ENCODE results near the gene HES5. TPM values are rescaled to one million over a fixed set of nuclear protein-coding genes. Genes with fewer than 3 reads are reported as not detected.
"Not testable (repeated sequence)": the region's sequence is repeated elsewhere in the genome, so short reads cannot be mapped to it uniquely, and the experiment has no call there.

The HES5 gene
- total RNA-seq, 1 donor from 2014 or later: not detected

DNA sequence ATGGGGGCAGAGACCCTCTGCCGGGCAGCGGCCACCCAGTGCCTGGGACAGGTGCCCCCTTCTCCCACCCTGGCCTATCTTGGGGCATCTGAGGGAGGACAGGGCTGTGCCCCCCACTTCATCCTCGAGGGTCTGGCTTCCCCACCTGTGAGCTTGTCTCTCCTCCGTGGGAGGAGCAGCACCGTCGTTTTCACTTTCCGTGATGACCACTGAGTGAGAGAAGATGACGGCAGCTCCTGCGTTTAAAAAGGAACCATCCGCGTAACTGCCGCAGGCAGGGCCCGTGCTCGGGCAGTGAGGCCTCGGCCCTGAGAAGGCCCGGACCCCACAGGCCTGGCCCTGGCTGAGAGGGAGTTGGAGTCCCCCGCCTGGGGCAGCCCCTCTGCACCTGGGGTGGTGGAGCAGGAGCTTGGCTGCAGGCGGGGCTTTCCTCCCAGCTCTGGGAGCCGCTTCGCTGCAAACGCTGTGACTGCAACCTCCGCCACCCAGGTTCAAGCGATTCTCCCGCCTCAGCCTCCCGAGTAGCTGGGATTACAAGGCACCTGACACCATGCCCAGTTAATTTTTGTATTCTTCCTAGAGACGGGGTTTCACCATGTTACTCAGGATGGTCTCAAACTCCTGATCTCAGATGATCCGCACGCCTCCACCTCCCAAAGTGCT lies 19.4 kb upstream of the HES5 start:
- intact Hi-C loops (cut with micrococcal nuclease): loop anchor here (10.0 kb wide), 2 partner anchors 95 to 1145 kb away; partner anchors contain the start of gene MRPL20
- H3K27me3 Mint-ChIP-seq (ENCODE audit: low read depth); H3K9me3 Mint-ChIP-seq; DNase-seq (ENCODE audit: low spot score): not testable (repeated sequence)
- peak overlapping the region; percentile 95 for H3K27ac Mint-ChIP-seq
- H3K4me3 Mint-ChIP-seq (ENCODE audit: low read depth): peak overlapping the region; percentile 37
- peaks cover 11% of the 10 kb centered on the region for H3K36me3 Mint-ChIP-seq (ENCODE audit: low read depth)
- peaks cover 22% of the 10 kb centered on the region for H3K4me1 Mint-ChIP-seq (ENCODE audit: low read depth)

DNA sequence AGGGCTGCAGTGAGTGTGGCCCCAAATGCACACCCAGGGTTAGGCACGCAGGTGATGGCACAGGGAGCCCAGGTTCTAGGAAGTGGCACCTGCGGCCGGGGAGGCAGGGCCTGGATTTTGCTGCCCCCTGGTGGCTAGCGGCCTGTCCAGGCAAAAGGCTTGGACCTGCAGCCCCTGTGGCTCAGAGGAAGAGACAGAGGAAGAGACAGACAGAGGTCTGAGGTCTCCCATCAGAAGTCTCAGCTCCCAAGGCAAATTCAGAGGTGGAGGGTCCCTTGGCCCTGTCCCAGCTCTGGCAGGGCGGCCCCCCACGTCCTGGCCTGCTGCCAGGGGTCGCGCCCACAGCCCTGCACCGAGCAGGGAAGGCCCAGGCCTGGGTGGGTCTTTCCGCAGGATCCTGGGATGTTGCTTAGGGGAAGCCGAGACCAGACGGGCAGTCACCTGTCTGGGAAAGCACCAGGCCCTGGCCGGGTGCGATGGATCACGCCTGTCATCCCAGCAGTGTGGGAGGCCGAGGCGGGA lies 18.1 kb upstream of the HES5 start:
- intact Hi-C loops (cut with micrococcal nuclease): loop anchor here (1.0 to 10.0 kb wide), 3 partner anchors 8 to 97 kb away; partner anchors contain the start of gene TNFRSF14
- Mint-ChIP-seq H3K27ac (peak overlapping the region; percentile 95), H3K4me1 (ENCODE audit: low read depth) (peaks cover 15% of the 10 kb centered on the region), H3K9me3 (no peaks in the 10 kb centered on the region), H3K27me3 (ENCODE audit: low read depth) (no peaks in the 10 kb centered on the region), H3K36me3 (ENCODE audit: low read depth) (peaks cover 10% of the 10 kb centered on the region), H3K4me3 (ENCODE audit: low read depth) (peak overlapping the region; percentile 85)
- DNase-seq (ENCODE audit: low spot score): peak; percentile 73

DNA sequence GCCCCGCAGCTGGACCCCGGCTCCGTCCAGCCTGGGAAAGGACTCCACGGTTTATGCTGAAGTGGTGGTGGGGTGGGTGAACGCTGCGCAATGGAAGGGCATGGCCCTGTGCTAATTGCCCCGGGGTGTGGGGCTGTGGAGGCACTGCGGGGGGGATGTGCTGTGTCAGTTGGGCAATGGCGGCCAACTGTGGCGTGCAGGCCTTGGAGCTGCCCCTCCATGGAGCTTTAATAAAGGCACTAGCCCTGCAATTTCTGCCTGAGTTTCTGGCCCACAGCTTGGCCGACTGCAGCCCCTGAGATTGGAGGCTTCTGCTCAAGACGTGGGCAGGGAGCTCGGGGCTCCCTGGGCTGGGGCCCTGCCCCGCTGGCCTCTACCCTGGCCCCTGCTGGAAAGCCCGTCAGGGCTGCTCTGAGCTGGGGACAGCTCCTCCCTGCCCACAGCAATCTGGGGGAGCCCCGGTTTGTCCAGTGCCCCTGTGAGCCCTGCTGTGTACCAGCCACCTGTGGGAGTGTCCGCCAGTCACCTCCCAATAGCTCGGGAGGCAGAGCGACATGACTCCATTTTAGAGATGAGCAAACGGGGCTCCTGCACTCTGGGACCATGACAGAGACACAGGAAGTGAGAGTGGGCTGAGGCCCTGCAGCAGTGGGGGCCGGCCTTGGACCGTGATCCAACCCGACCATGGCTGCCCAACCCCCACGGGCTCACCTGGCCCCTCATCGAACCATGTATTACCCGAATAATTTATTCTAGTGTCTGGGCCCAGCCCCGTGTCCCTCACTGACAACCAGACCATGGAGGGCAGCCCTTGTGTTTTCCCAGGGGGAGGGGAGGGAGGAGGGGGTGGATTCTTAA lies 17.4 kb upstream of the HES5 start:
- Mint-ChIP-seq H3K36me3 (ENCODE audit: low read depth) (peaks cover 10% of the 10 kb centered on the region), H3K27me3 (ENCODE audit: low read depth) (no peaks in the 10 kb centered on the region)
- intact Hi-C loops (cut with micrococcal nuclease): loop anchor here (1.0 to 10.0 kb wide), 5 partner anchors 9 to 133 kb away; partner anchors contain the start of genes PANK4 and TNFRSF14

DNA sequence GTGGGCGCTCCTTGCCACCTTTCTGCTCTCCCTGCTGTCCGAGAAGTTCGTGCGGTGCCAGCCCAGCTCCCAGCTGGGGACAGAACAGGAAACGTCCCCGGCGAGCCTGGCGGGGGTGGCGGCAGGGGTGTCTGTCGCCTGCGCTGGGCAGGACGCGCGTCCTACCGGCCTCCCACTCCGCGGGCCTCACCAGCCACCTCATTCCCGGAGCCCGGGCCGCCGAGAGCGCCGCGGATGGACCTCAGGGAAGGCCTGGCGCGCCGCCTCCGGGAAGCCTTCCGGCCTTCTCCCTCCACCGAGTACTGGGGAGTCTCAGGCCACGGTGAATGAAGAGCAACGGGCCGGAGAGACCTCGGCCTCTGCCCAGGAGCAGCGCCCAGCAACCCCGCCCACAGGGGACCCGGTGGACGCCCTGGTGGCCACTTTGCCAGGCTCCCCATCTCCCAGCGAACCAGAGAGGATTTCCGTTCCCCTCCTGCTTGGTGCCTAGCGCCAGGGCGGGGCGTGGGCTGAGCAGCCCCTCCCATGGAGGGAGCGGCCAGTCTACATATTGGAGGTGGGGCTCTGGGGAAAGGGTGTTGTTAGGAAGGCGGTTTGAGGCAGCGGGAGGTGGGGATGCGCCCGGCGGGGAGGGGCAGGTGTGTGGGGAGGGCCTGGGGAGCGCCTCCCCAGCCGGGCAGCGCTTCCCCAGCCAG lies 16.6 kb upstream of the HES5 start:
- Mint-ChIP-seq H3K4me1 (ENCODE audit: low read depth) (peaks cover 15% of the 10 kb centered on the region), H3K36me3 (ENCODE audit: low read depth) (peaks cover 10% of the 10 kb centered on the region), H3K27me3 (ENCODE audit: low read depth) (peaks cover 3% of the 10 kb centered on the region), H3K4me3 (ENCODE audit: low read depth) (peak overlapping the region; percentile 85), H3K27ac (peak overlapping the region; percentile 95), H3K9me3 (no peaks in the 10 kb centered on the region)
- intact Hi-C loops (cut with micrococcal nuclease): loop anchor here (1.0 to 10.0 kb wide), 3 partner anchors 20 to 132 kb away; partner anchors contain the start of gene PANK4
- peak; percentile 88 for DNase-seq (ENCODE audit: low spot score)

More for the DNA sequence above, 17.4 kb upstream of the HES5 start:
- peak overlapping the region; percentile 95 for H3K27ac Mint-ChIP-seq
- no peaks in the 10 kb centered on the region for H3K9me3 Mint-ChIP-seq
- H3K4me1 Mint-ChIP-seq (ENCODE audit: low read depth): peaks cover 15% of the 10 kb centered on the region
- peak; percentile 46 for DNase-seq (ENCODE audit: low spot score)
- H3K4me3 Mint-ChIP-seq (ENCODE audit: low read depth): peak overlapping the region; percentile 85

DNA sequence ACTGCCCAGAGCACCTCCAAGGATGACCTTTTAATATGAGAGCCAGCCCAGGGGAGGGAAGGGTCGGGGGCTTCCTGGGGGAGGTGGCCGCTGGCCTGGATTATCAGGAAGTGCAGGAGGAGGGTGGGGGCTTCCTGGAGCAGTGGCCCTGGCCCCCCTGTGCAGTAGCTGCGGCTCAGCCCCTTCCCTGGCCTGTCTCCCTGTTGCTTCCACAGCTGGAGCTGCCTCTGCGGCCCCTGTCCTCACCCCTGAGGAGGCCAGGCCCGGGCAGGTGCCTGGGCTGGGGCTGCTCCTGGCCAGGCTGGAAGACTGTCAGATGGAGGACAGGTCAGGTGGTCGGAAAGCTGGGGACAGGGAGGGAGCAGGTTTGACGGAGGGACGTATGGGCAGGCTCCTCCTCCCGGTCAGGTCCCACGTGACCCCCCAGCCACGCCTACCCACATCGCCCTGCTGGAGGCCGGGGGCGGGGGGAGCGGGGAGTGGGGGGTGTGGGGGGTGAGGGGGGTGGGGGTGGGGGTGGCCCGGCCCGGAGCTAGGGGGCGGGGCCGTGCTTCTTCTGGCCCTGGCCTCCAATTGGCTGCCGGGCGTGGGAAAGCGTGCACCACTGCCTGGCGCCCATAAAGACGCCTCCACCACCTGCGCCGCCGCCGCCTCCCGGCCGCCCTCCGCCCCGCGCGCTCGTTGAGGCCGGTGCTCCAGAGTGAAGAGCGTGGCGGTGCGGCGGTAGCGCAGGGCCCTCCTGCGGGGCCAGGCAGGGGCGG lies 15.9 kb upstream of the HES5 start:
- Mint-ChIP-seq H3K36me3 (ENCODE audit: low read depth) (peaks cover 5% of the 10 kb centered on the region), H3K27me3 (ENCODE audit: low read depth) (peaks cover 7% of the 10 kb centered on the region), H3K9me3 (no peaks in the 10 kb centered on the region), H3K4me3 (ENCODE audit: low read depth) (peak overlapping the region; percentile 85), H3K27ac (no peak overlapping the region), H3K4me1 (ENCODE audit: low read depth) (peaks cover 15% of the 10 kb centered on the region)
- intact Hi-C loops (cut with micrococcal nuclease): loop anchor here (10.0 kb wide), 1 partner anchor 99 kb away; no protein-coding TSS in a partner anchor
- DNase-seq (ENCODE audit: low spot score): peak; percentile 86

DNA sequence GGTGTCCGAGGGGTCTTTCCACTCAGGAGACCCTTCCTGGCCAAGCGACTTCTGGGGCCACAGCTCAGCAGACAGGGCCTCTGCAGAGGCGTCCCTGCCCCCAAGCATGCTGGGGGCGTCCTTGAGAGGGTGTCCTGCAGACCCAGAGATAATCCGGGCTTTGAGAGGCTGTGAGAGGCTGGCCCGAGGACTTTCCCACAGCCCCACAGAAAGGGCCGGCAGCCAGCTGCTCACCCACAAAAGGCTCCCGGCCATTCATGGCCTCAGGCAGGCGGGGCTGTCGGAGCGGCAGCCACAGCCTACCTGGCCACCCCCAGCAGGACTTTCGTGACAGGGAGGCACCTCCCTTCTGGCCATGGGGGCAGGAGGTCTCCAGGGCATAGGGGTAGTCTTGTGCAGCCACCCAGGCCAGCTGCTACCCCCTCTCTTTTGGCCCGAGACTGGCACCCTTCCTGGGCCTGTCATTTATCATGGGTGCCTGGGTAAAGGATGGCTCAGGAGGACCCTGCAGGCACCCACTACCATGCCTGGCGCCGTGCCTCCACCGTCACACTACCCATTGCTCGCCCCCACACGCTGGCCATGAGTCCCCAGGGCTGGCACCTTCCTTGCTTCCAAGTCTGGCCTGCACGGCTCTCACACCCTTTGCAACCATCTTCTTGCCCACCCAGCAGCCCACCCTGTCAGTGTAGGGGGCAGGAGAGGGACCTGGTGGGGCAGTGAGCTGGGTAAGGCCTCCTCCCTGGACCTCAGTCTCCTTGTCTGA lies 15.0 kb upstream of the HES5 start:
- no peaks in the 10 kb centered on the region for H3K9me3 Mint-ChIP-seq
- DNase-seq (ENCODE audit: low spot score): no peak
- peaks cover 13% of the 10 kb centered on the region for H3K4me1 Mint-ChIP-seq (ENCODE audit: low read depth)
- intact Hi-C loops (cut with micrococcal nuclease): loop anchor here (10.0 kb wide), 1 partner anchor 100 kb away; no protein-coding TSS in a partner anchor
- H3K4me3 Mint-ChIP-seq (ENCODE audit: low read depth): no peak overlapping the region
- H3K27me3 Mint-ChIP-seq (ENCODE audit: low read depth): peaks cover 7% of the 10 kb centered on the region
- no peak overlapping the region for H3K27ac Mint-ChIP-seq
- peaks cover 3% of the 10 kb centered on the region for H3K36me3 Mint-ChIP-seq (ENCODE audit: low read depth)

DNA sequence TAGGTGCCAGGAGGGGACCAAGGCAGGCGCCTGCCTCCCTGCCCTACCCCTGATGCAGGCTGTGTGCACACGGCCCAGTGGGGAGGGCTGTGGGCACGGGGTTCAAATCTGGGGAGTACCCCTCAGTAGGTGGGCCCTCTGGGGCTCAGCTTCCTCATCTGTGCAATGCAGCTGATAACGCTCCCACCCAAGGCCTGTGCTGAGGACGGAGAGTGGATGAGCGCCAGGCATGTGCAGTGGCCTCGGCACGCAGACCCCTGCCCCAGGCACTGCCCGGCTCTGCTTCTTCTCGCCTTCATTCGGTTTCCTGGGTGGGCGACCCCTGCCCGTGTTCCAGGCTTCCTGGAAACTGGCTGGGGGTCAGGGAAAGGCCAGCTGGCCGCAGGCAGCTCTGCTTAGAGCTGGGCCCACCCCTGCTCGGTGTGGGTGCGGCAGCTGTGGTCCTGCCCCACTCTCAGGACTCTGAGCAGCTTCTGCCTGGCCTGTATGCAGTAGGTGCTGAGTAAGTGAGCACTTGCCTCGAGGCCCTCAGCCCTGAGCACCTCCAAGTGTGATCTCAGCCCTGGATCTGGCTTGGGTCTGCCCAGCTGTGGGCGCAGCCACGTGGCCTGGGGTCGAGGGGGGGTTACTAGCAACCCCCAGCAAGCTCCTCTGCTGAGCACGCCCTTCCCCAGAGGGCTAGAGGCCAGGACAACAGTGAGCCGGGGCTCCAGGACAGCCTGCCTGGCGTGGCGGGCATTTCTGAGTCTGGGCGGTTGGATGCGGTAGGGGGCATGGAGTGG lies 14.2 kb upstream of the HES5 start:
- H3K4me1 Mint-ChIP-seq (ENCODE audit: low read depth): peaks cover 11% of the 10 kb centered on the region
- DNase-seq (ENCODE audit: low spot score): no peak
- H3K4me3 Mint-ChIP-seq (ENCODE audit: low read depth): no peak overlapping the region
- no peaks in the 10 kb centered on the region for H3K9me3 Mint-ChIP-seq
- peaks cover 7% of the 10 kb centered on the region for H3K27me3 Mint-ChIP-seq (ENCODE audit: low read depth)
- H3K27ac Mint-ChIP-seq: no peak overlapping the region
- intact Hi-C loops (cut with micrococcal nuclease): loop anchor here (10.0 kb wide), 1 partner anchor 101 kb away; no protein-coding TSS in a partner anchor
- no peaks in the 10 kb centered on the region for H3K36me3 Mint-ChIP-seq (ENCODE audit: low read depth)

DNA sequence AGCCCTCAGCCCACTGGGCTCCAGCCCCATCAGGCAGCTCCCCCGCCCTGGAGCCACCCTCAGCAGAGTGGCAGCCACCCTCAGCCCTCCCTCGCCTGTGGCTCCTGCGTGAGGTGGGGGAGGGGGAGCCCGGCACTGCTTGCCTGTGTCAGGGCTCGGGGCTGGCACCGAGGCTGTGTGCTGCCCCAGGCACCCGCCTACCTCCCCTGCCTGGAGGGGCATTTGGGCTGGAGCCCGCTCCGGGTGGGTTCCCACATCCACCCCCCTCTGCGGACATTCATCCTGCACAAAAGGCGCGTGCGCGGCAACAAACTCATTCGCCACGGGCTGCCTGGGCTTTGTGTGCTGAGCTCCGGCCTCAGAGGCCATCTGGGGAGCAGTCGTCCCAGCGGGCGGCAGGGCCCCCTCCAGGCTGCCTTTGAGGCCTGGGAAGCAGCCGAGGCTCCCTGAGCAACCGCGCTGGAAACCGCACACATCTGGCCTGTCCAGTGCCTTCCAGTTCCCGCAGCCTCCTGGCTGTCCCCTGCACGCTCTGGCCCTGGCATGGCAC lies 13.6 kb upstream of the HES5 start:
- Mint-ChIP-seq H3K9me3 (no peaks in the 10 kb centered on the region), H3K27ac (no peak overlapping the region), H3K4me3 (ENCODE audit: low read depth) (no peak overlapping the region), H3K27me3 (ENCODE audit: low read depth) (peaks cover 9% of the 10 kb centered on the region), H3K4me1 (ENCODE audit: low read depth) (peaks cover 7% of the 10 kb centered on the region), H3K36me3 (ENCODE audit: low read depth) (no peaks in the 10 kb centered on the region)
- intact Hi-C loops (cut with micrococcal nuclease): loop anchor here (10.0 kb wide), 1 partner anchor 101 kb away; no protein-coding TSS in a partner anchor
- DNase-seq (ENCODE audit: low spot score): no peak

DNA sequence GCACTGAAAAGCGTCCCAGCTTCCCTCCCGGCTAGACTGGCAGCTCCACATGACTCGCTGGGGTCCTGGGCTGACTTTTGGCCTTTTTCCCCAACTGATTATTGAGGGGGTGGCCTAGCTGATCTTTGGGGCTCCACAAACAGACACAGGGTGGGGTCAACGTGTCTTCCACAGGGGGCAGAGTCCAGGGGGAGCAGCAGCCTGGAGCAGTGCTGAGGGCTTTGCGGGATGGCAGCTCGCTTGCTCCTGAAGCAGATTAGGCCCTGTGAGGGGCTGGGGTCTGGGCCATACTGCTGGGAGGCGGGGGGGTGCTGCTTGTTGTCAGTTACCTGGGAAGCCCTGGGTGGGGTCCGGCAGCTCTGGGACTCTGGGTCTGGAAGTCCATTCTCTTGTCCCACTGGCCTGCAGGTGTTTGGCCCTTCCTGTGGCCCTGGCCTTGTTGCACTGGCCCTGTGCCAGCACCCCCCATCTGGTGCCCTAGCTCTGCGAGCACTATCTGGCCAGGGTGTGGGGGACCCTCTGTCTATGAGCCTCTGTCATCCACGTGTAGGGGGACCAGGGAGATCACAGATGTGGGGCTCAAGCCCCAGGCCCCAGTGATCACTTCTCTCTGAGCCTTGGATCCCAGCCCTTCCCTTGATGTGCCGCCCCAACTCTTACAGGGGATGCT lies 12.3 kb upstream of the HES5 start:
- no peaks in the 10 kb centered on the region for H3K9me3 Mint-ChIP-seq
- no peak overlapping the region for H3K27ac Mint-ChIP-seq
- H3K4me1 Mint-ChIP-seq (ENCODE audit: low read depth): no peaks in the 10 kb centered on the region
- H3K36me3 Mint-ChIP-seq (ENCODE audit: low read depth): no peaks in the 10 kb centered on the region
- peaks cover 9% of the 10 kb centered on the region for H3K27me3 Mint-ChIP-seq (ENCODE audit: low read depth)
- intact Hi-C loops (cut with micrococcal nuclease): loop anchor here (10.0 kb wide), 1 partner anchor 102 kb away; no protein-coding TSS in a partner anchor
- no peak overlapping the region for H3K4me3 Mint-ChIP-seq (ENCODE audit: low read depth)
- no peak for DNase-seq (ENCODE audit: low spot score)

DNA sequence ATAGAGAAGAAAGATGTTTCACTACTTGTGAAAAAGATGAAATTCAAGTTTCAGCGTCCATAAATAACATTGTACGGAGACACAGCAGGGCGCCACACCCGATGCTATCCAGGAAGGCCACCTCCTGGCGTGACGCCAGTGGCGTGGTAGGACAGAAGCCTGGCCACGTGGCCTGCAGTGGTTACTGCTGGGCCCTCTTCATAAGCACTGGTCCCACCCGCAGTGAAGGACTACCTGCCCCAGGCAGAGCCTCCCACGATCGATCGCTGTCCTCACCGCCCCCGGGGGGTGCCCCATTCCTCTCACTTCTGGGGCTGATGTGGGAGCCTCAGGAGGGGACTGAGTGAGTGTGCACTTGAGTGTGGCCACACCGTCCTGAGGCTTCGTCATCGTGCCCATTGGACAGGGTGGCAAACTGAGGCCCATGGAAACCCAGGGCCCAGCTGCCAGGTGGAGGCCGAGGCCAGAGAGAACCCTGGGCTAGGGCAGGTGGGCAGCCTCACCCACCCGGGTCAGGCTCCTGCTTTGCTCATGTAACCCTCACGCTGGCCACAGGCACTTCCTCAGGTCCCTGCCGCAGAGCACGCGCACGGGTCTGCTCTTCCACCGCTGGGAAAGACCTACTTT lies 11.7 kb upstream of the HES5 start:
- Mint-ChIP-seq H3K27me3 (ENCODE audit: low read depth) (peaks cover 9% of the 10 kb centered on the region), H3K27ac (no peak overlapping the region), H3K36me3 (ENCODE audit: low read depth) (no peaks in the 10 kb centered on the region), H3K4me3 (ENCODE audit: low read depth) (no peak overlapping the region), H3K9me3 (no peaks in the 10 kb centered on the region), H3K4me1 (ENCODE audit: low read depth) (no peaks in the 10 kb centered on the region)
- no peak for DNase-seq (ENCODE audit: low spot score)
- intact Hi-C loops (cut with micrococcal nuclease): loop anchor here (10.0 kb wide), 1 partner anchor 103 kb away; no protein-coding TSS in a partner anchor
